Natural killer cell (primary cell): ENCODE results near the gene MFSD11. TPM values are rescaled to one million over a fixed set of nuclear protein-coding genes. Genes with fewer than 3 reads are reported as not detected.
"Not testable (repeated sequence)": the region's sequence is repeated elsewhere in the genome, so short reads cannot be mapped to it uniquely, and the experiment has no call there.

Source experiments
- ATAC-seq, 3 donors: fragments of 150-1000 bp in 2 of 3; fragments of 200-7000 bp in 1 of 3; cut with Tn5 transposase; 1 replicate in 1 of 3; 2 replicates in 2 of 3; pipeline ENCODE4 v1.10.0; 2021; ENCODE audit warnings: mild to moderate bottlenecking in 2 of 3, moderate library complexity in 2 of 3
- DNase-seq, 2 donors: peaks; one replicate each; pipeline versions ENCODE4 v3.0.0 to v3.0.0-alpha.2; 2013 to 2021; ENCODE audit warnings: mixed read lengths in 1 of 2
- H3K27ac ChIP-seq: one replicate; pipeline ENCODE4 v1.5.1; 2013; ENCODE audit warnings: mild to moderate bottlenecking, low read length
- H3K27me3 ChIP-seq: one replicate; pipeline ENCODE4 v1.6.1; 2013; ENCODE audit warnings: low read length; ENCODE audit not compliant: control insufficient read depth, insufficient read depth
- H3K36me3 ChIP-seq: one replicate; pipeline ENCODE4 v1.6.1; 2013; ENCODE audit warnings: low read length; ENCODE audit not compliant: control insufficient read depth, insufficient read depth
- H3K4me1 ChIP-seq: one replicate; pipeline ENCODE4 v1.6.1; 2013; ENCODE audit warnings: low read length; ENCODE audit not compliant: control insufficient read depth, insufficient read depth
- H3K4me3 ChIP-seq: one replicate; pipeline ENCODE4 v1.5.1; 2013; ENCODE audit warnings: low read length
- H3K9me3 ChIP-seq: one replicate; pipeline ENCODE4 v1.6.1; 2013; ENCODE audit warnings: low read length; ENCODE audit not compliant: control insufficient read depth, insufficient read depth
- H3K27ac Mint-ChIP-seq, 2 donors: one replicate each; pipeline ENCODE4 v1.8.0; 2022; ENCODE audit warnings: mild to moderate bottlenecking in 2 of 2, mixed read lengths in 2 of 2, moderate library complexity in 1 of 2
- H3K27me3 Mint-ChIP-seq, 2 donors: one replicate each; pipeline ENCODE4 v1.8.0; 2022; ENCODE audit warnings: low read depth in 2 of 2, mixed read lengths in 2 of 2
- H3K36me3 Mint-ChIP-seq: one replicate; pipeline ENCODE4 v1.8.0; 2022; ENCODE audit warnings: mixed read lengths
- H3K4me1 Mint-ChIP-seq, 2 donors: one replicate each; pipeline ENCODE4 v1.8.0; 2022; ENCODE audit warnings: mixed read lengths in 2 of 2
- H3K4me3 Mint-ChIP-seq: one replicate; pipeline ENCODE4 v1.8.0; 2022; ENCODE audit warnings: mild to moderate bottlenecking, moderate library complexity, mixed read lengths
- H3K9me3 Mint-ChIP-seq, 2 donors: one replicate each; pipeline ENCODE4 v1.8.0; 2022; ENCODE audit warnings: mixed read lengths in 2 of 2
- WGBS: methylation state at CpG from one replicate; pipeline ENCODE4 v1.1.7; 2013; ENCODE audit warnings: missing lambda C conversion rate; ENCODE audit not compliant: insufficient coverage; 5-methylcytosine and 5-hydroxymethylcytosine counted together
- intact Hi-C: fragments of 100-400 bp; cut with micrococcal nuclease; formaldehyde crosslinking; loops from one replicate; pipeline ENCODE4 v1.14.2; 2022
- total RNA-seq, 4 donors: library from RNA; stranded (reverse); fragments of 120-200 nt in 1 of 4; gene quantifications; one replicate each; pipeline versions ENCODE4 v1.2.3 to v1.2.4, GENCODE V29; 2013 to 2022
- TF ChIP-seq, protein P1 (sequence below): fragments of 200-600 bp; IDR thresholded peaks from one replicate; pipeline ENCODE4 v1.8.0; 2022; ENCODE audit warnings: antibody characterized with exemption

MFSD11 gene
- total RNA-seq, 3 donors from 2014 or later (not counting 1 experiment from before 2014, with no cell fraction given) = 32.7 to 44.0 (median 33.9) TPM

DNA sequence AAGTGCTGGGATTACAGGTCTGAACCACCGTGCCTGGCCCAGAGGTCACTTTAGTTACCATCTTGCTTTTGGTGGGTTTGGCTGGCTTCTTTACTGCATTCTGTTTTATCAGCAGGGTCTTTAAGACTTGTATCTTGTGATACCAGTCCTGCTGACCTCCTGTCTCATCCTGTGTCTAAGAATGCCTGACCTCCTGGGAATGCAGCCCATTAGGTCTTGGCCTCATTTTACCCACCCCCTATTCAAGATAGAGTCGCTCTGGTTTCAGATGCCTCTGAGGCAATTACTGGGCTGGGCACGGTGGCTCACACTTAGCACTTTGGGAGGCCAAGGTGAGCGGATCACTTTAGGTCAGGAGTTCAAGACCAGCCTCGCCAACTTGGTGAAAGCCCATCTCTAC lies 63.8 kb downstream of the MFSD11 start:
- no peaks in the 10 kb centered on the region for H3K9me3 Mint-ChIP-seq
- Histone ChIP-seq H3K27me3 (no peaks in the 10 kb centered on the region), H3K4me3 (no peak overlapping the region), H3K36me3 (no peaks in the 10 kb centered on the region), H3K9me3 (no peaks in the 10 kb centered on the region), H3K27ac (no peak overlapping the region), H3K4me1 (no peaks in the 10 kb centered on the region)
- ATAC-seq (no peak), DNase-seq (no peak)
- H3K4me3 Mint-ChIP-seq = no peak overlapping the region
- intact Hi-C loops = no loop called here
- H3K27ac Mint-ChIP-seq = no peak overlapping the region
- TF ChIP-seq, protein P1, sequence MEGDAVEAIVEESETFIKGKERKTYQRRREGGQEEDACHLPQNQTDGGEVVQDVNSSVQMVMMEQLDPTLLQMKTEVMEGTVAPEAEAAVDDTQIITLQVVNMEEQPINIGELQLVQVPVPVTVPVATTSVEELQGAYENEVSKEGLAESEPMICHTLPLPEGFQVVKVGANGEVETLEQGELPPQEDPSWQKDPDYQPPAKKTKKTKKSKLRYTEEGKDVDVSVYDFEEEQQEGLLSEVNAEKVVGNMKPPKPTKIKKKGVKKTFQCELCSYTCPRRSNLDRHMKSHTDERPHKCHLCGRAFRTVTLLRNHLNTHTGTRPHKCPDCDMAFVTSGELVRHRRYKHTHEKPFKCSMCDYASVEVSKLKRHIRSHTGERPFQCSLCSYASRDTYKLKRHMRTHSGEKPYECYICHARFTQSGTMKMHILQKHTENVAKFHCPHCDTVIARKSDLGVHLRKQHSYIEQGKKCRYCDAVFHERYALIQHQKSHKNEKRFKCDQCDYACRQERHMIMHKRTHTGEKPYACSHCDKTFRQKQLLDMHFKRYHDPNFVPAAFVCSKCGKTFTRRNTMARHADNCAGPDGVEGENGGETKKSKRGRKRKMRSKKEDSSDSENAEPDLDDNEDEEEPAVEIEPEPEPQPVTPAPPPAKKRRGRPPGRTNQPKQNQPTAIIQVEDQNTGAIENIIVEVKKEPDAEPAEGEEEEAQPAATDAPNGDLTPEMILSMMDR = no peak
- no peaks in the 10 kb centered on the region for H3K27me3 Mint-ChIP-seq
- 93% methylated on average over 5 of the region's 5 CpGs for WGBS
- H3K36me3 Mint-ChIP-seq = no peaks in the 10 kb centered on the region
- H3K4me1 Mint-ChIP-seq = no peaks in the 10 kb centered on the region

DNA sequence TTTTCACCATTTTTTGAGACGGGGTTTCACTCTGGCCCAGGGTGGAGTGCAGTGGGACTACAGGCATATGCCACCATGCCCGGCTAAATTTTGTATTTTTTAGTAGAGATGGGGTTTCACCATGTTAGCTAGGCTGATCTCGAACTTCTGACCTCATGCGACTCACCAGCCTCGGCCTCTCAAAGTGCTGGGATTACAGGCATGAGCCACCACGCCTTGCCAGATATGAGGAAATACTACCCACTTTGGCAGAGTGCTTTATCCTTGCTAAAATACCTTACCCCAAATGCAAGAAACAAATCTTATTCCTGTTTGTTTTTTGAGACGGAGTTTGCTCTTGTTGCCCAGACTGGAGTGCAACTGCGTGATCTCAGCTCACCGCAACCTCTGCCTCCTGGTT lies 67.4 kb downstream of the MFSD11 start:
- Histone ChIP-seq H3K36me3 (no peaks in the 10 kb centered on the region), H3K4me3 (no peak overlapping the region), H3K27me3 (no peaks in the 10 kb centered on the region), H3K27ac (no peak overlapping the region), H3K4me1 (no peaks in the 10 kb centered on the region), H3K9me3 (no peaks in the 10 kb centered on the region)
- DNase-seq (no peak), ATAC-seq (no peak)
- TF ChIP-seq, protein P1 = no peak
- H3K27me3 Mint-ChIP-seq = no peaks in the 10 kb centered on the region
- H3K9me3 Mint-ChIP-seq = no peaks in the 10 kb centered on the region
- WGBS = 88% methylated on average over 9 of the region's 9 CpGs
- H3K27ac Mint-ChIP-seq = no peak overlapping the region
- no peaks in the 10 kb centered on the region for H3K4me1 Mint-ChIP-seq
- H3K36me3 Mint-ChIP-seq = no peaks in the 10 kb centered on the region
- no peak overlapping the region for H3K4me3 Mint-ChIP-seq
- intact Hi-C loops = loop anchor here (2.0 kb wide), 1 partner anchor 31 kb away; no protein-coding TSS in a partner anchor

DNA sequence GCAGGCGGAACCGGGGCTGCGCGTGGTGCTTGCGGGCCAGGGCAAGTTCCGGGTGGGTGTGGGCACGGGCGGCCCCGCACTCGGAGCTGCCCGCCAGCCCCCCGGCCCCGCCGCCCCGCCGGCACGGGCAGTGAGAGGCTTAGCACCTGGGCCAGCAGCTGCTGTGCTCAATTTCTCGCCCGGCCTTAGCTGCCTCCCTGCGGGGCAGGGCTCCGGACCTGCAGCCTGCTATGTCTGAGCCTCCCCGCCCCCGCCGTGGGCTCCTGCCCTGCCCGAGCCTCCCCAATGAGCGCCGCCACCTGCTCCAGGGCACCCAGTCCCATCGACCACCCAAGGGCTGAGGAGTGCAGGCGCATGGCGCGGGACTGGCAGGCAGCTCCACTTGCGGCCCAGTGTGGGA lies 68.2 kb downstream of the MFSD11 start:
- H3K4me3 Mint-ChIP-seq, H3K27ac ChIP-seq, H3K4me1 ChIP-seq, intact Hi-C loops, H3K4me3 ChIP-seq, H3K4me1 Mint-ChIP-seq, H3K36me3 Mint-ChIP-seq, H3K36me3 ChIP-seq, H3K27me3 ChIP-seq, ATAC-seq, H3K9me3 Mint-ChIP-seq, H3K9me3 ChIP-seq, H3K27ac Mint-ChIP-seq, H3K27me3 Mint-ChIP-seq, DNase-seq: not testable (repeated sequence)
- 92% methylated on average over 32 of the region's 32 CpGs for WGBS

DNA sequence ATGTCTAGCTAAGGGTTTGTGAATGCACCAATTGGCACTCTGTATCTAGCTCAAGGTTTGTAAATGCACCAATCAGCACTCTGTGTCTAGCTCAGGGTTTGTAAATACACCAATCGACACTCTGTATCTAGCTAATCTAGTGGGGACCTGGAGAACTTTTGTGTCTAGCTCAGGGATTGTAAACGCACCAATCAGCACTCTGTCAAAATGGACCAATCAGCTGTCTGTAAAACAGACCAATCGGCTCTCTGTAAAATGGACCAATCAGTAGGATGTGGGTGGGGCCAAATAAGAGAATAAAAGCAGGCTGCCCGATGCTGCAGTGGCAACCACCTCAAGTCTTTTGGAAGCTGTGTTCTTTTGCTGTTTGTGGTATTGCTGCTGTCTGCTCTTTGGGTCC lies 68.8 kb downstream of the MFSD11 start:
- H3K27me3 Mint-ChIP-seq, H3K27ac ChIP-seq, DNase-seq, H3K27me3 ChIP-seq, H3K4me3 ChIP-seq, H3K9me3 Mint-ChIP-seq, H3K4me1 ChIP-seq, H3K27ac Mint-ChIP-seq, ATAC-seq, H3K36me3 Mint-ChIP-seq, H3K4me3 Mint-ChIP-seq, intact Hi-C loops, H3K36me3 ChIP-seq, H3K4me1 Mint-ChIP-seq, H3K9me3 ChIP-seq: not testable (repeated sequence)
- 90% methylated on average over 3 of the region's 4 CpGs for WGBS

DNA sequence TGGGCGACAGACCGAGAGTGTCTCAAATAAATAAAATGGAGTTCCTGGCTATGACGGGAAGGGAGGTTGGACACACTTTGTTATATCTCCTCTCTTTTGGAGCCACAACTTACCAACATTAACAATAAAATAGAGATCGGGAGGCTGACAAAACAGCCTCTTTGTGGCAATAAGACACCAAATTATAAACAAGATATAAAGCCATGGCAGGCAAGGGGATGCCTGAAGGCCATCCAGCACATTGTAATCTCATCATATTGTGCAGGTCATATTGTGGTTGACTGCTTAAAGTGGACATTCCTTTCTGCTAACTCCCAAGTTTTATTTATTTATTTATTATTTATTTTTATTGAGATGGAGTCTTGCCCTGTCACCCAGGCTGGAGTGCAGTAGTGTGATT lies 70.4 kb downstream of the MFSD11 start:
- H3K27ac ChIP-seq = no peak overlapping the region
- Mint-ChIP-seq H3K4me1 (no peaks in the 10 kb centered on the region), H3K36me3 (no peaks in the 10 kb centered on the region), H3K27me3 (no peaks in the 10 kb centered on the region), H3K4me3 (no peak overlapping the region), H3K27ac (no peak overlapping the region), H3K9me3 (no peaks in the 10 kb centered on the region)
- intact Hi-C loops = no loop called here
- no peaks in the 10 kb centered on the region for H3K9me3 ChIP-seq
- H3K27me3 ChIP-seq = no peaks in the 10 kb centered on the region
- H3K4me1 ChIP-seq = no peaks in the 10 kb centered on the region
- H3K36me3 ChIP-seq = no peaks in the 10 kb centered on the region
- WGBS = 99% methylated on average over 4 of the region's 4 CpGs
- DNase-seq = no peak
- no peak overlapping the region for H3K4me3 ChIP-seq
- TF ChIP-seq, protein P1 = no peak
- ATAC-seq = no peak
